Amniotic epithelial cell (primary cell): ENCODE results near the gene CSTB.

ENCODE experiments used
- DNase-seq: peaks from one replicate; pipeline ENCODE4 v3.0.0-alpha.2; 2010; ENCODE audit warnings: low read depth

Gene CSTB

DNA sequence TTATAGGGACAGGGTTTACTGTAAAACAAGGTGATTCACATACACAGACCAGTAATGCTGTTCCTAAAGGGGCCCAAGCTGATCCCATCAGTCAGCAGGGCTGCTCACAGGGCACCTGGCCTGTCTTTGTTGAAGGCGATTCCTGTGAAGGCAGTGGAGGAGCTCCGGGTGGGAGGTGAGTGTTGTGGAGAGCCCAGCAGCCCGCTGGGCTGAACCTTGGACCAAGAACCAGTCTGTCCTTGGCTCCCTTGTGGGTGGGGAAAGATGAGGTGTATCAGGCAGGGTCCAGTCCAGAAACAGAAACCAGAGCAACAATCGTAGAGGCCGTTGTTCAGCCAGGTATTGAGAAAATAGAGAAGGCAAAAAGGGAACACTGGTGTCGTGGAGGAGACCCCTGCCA lies 44.6 kb downstream of the CSTB start:
- DNase-seq = no peak

- DNase-seq = peak; percentile 99
These were observed 47.4 kb downstream of the CSTB start for GRCh38 chr21:43728467-43729390.

- no peak for DNase-seq
These were observed 48.0 kb downstream of the CSTB start for GRCh38 chr21:43728154-43728466.

DNA sequence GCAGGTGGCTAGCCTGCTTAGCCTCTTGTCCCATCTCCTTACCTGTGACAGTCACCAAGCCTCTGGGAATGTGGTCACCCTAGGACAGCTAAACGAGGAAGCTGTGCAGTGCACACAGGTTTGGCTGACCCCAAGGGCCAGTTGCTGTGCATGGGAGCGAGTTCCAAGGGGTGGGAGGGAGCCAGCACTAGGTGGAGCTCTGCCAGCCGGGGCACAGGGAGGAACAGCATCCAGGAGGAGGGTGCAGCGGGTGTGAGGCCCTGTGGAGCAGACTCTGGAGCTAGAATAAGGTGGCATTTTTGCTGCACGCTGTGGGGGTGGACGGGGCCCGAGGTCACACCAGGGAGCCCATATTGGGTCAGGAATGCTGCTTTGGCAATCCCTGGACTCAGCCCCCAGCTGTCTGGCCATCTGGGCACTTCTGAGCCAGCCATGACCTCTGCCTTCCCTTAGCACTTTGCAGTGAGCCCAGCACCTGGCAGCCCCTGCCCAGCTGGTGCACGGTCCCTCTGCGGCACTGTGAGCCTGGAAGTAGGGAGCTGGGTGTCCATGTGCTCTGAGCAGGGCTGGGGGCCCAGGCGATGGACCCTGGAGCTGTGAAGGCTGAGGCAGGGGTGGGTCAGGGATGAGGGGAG lies 48.5 kb downstream of the CSTB start:
- DNase-seq = no peak

DNA sequence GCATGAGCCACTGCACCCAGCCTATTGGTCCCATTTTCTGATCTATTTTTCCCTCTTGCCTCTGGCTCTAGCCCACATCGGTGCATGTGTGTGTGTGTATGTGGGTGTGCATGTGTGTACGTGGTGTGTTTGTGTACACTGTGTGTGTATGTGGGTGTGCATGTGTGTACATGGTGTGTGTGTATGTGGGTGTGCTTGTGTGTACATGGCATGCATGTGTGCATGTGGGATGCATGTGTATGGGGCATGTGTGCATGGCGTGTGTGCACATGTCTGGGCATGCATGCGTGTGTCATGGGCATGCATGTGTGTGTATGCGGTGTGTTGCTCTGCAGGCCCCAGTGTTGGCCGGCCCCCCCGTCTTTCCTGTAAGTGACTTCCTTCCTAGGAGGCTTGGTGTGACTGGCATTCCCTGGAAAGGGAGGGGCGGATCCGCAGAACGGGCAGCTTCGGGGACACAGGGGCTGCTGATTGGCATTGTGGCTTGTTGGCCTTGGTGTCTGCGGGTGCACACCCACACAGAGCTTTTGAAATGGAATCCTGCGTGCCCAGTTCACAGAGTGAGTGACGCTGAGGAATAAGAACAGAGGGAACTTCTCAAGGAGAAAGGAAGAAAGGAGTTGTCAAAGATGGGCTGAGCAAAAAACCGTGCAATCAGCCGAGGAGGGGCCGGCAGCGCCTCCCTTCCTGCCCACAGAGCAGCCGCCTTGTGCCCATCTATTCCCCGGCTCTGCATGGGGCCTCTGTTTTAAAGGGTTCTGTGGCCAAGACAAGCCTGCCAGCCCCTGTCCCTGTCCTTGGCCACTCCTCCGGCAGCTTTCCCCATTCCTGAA lies 49.2 kb downstream of the CSTB start:
- DNase-seq = no peak
